ENCODE data around the gene GATA3.

DNA sequence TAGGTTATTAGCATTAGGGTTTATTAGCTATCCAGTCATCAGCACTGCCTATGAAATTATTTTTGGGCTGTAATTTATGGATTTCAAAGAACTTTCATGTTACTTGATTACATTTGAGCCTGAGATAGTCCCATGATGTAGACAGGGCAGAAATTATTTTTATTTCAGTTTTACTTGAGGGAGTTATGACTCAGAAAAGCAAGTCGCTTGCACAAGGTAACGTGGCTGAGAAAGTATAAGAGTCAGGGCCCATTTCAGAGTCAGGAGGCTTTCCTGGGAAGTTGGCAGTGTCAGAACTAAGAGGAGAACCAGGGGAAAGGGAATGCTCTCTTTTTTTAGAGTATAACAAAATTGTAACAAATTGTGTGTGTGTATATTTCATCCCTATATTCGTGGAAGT, 16.5 kb downstream of the GATA3 start:
- TF ChIP-seq CTCF (IDR thresholded peaks at IDR 0.05), result no peak
- TF ChIP-seq POLR2A (IDR thresholded peaks at IDR 0.05), result no peak

Measured in esophagus squamous epithelium (tissue), 4 donors.